ENCODE data around the gene FBLN1.
"Not testable (repeated sequence)": the region's sequence is repeated elsewhere in the genome, so short reads cannot be mapped to it uniquely, and the experiment has no call there.

The FBLN1 gene

DNA sequence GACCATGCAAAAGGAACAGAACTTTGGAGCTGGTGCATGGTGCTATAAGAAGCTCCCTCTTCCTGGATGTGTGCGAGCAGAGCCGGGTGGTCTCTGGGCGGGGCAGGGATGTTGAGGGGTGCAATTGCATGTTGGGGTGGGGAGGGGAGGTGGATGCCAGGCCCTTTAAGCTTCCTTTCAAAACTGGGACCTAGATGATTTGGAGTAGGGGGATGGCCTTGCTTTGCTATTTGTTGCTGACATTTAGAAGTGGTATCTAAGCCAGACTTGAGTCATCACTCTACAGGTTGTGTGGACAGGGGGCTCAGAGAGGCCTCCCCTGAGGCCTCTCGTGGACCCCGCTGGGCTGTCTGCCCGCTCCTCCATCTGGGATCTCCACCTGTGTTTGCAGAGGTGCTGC is 24.8 kb downstream of the FBLN1 start:
- no peak for DNase-seq (ENCODE audit: low read depth in 1 of 2, low spot score in 1 of 2)

DNA sequence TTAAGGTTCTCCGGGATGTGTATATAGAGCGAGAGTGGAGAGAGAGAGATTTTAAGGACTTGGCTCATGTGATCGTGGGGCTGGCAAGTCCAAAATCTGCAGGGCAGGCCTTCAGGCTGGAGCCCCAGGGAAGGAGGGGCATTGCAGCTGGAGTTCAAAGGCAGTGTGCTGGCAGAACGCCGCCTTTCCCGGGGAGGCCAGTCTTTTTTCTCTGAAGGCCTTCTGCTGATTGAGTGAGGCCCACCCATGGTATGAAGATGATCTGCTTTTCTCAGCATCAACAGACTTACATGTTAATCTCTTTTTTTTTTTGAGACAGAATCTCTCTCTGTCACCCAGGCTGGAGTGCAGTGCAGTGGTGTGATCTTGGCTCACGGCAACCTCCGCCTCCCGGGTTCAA is 25.4 kb downstream of the FBLN1 start:
- DNase-seq (ENCODE audit: low read depth in 1 of 2, low spot score in 1 of 2), result no peak

DNA sequence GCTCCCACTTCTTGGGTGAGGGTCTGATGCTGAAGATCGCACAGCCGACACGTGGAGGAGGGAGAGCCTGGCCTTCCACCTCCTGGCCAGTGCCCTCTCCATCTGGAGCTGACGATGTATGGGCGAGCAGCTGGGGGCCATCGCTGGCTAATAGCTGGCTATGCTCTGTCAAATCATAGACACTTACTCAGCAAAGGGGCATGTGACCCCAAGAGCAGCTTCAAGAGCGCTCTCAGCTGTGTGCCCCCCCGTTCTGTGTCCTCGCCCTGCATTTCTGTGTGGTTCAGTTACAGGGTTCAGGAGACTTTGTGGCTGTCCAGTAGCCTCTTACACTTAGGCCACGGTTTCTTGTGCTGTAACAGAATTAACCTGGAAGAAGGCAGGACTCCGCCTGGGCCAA is 26.4 kb downstream of the FBLN1 start:
- DNase-seq (ENCODE audit: low read depth in 1 of 2, low spot score in 1 of 2), result no peak

DNA sequence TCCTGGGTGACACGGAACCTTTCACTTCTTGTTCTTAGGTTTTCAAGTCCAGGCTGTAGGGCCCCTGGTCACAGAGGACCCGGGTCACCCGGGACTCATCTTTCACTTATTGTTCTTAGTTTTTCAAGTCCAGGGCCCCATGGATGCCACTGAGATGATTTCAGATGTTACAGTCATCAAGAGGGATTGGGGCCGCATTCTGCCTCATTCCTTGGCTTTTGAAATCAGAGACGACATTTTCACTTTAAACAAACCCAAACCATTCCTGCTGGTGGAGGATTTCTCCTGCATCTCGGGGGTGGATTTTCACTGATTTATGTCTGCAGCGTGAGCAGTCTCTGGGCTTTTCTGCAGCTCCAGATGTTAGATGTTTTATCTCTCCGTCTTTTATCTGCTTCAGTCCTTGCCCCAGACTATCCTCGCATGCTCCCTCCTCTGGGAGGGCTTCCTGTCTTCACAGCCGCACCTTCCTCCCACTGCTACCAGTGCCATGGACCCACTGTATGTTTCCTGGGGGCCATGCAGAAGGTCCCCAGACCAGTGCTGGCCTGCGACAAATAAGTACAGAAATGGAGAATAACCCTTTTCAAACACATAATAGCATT is 27.4 kb downstream of the FBLN1 start:
- DNase-seq (ENCODE audit: low read depth in 1 of 2, low spot score in 1 of 2), result no peak

DNA sequence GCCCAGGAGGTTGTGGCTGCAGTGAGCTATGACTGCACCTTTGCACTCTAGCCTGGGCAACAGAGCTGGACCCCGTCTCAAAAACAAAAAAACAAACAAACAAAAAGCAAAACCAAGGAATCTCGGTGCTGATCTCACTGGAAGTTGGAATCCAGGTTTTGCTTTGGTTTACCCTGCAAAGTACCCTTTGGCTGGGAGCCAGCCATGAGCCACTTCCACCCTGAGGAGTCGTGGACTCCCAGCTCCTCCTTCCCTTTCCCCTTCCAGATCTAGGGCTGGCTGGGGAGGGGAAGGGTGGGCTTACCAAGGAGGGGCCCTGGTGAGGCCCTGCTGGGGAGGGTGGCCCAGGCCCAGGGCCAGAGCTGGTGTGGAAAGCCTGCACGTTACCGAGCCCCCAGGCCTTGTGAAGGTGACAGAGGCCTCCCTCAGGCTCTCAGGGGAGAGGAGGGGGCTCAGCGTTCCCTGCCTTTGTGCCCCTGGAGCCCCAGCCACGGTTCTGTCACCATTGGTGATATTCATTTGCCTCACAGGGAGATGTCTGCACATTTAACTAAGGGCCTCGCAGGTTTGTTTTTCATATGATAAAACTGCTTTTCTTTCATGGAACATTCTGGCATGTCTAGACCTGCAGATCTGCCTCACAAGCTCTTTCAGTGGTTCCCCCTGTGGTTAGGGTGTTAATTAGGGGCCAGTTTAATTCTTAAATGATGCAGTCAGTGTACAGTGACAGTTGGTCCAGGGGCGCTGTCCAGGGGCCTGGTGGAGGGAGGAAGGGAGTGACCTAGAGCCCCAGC is 29.0 kb downstream of the FBLN1 start:
- no peak for DNase-seq (ENCODE audit: low read depth in 1 of 2, low spot score in 1 of 2)

DNA sequence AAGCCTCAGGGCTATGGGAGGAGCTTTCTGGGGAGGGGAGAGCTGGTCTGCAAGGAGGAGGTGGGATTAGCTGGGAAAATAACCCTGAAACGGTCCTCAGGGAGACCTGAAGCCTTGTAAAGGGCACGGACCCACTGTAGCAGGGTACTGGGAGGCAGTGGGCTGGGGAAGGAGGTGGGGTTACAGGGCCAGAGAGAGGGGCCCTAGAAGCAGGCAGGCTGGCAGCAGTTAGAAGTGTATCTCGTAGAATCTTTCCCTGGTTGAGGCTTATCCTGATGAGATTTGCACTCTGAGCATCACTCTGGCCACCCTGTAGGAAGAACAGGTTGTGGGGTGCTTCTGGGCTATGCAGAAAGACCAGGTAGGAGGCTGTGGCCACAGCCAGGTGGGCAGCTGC is 29.6 kb downstream of the FBLN1 start:
- DNase-seq (ENCODE audit: low read depth in 1 of 2, low spot score in 1 of 2), result no peak

DNA sequence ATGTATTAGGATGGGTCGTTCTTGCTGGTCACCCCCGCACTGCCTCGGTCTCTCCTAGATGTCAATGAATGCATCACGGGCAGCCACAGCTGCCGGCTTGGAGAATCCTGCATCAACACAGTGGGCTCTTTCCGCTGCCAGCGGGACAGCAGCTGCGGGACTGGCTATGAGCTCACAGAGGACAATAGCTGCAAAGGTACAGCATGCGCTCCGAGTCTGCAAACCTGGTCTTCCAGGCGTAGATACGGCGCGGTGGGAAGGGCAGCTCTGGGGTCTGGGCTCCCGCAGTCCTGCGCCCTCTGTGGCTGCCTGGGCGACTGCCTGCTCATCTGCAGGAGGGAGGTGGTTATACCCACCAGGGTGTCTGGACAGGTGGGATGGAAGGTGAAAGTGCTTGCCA is 31.0 kb downstream of the FBLN1 start:
- no peak for DNase-seq (ENCODE audit: low read depth in 1 of 2, low spot score in 1 of 2)

DNA sequence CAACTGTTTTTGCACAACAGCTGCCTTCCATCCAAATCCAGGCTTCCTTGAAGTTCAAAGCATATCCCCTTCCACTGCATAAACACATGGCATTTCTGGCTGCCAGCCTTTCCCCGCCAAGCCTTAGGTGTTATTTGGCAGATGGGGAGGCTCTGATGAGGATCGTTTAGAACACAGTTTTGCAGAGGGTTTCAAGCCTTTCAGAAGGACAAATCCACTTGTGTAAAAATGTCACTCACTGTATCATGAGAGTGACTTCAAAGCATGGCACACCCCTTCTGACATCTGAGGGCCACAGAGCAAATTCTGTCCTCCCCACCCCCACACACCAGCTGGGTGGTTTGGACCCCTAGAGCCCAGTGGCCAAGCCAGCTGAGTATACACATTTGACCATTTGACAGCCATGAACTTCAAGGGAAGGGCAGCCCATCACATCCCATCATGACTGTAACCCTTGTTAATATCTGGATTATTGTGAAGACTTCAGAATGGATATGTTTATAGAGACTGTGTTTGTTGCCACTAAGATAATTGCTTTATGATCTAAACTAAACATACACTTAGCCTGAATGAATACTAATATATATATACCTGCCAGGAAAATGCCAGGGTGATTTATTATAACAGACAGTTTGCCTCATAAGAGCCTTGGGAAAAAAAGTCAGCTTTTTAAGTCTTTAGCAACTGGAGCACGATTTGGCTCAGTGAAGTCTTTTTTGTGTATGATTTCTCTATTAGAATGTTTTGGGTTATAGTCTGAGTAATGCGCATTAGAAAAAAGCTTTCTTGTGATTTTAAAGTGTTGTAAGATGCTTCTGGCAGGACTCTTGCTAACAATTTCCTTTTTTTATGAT is 31.9 kb downstream of the FBLN1 start:
- no peak for DNase-seq (ENCODE audit: low read depth in 1 of 2, low spot score in 1 of 2)

DNA sequence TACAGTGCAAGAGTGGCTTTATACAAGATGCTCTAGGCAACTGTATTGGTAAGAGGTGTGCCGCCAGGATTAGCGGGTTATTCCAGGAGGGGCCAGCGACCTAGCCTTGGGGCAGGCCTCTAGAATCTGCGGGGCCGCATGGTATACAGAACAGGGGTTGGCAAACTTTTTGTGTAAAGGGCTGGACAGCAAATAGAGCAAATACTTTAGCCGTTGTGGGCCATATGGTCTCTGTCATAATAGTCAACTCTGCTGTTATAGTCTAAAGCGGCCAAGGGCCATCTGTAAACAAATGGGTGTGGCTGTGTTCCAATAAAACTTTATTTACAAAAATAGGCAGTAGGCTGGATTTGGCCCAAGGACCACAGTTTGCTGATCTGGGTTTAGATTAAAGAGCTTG is 32.6 kb downstream of the FBLN1 start:
- no peak for DNase-seq (ENCODE audit: low read depth in 1 of 2, low spot score in 1 of 2)

DNA sequence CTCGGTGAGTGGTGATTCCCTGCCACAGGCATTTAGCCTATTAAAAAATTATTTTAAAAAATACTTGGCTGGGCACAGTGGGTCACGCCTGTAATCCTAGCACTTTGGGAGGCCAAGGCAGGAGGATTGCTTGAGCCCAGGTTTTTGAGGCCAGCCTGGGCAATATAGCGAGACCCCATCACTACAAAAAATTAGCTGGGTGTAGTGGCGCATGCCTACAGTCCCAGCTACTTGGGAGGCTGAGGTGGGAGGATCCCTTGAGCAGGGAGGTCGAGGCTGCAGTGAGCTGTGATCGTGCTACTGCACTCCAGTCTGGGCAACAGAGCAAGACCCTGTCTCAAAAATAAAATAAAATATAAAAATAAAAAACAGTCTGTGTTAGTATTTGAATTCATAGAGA is 33.2 kb downstream of the FBLN1 start:
- DNase-seq (ENCODE audit: low read depth in 1 of 2, low spot score in 1 of 2), result not testable (repeated sequence)

DNA sequence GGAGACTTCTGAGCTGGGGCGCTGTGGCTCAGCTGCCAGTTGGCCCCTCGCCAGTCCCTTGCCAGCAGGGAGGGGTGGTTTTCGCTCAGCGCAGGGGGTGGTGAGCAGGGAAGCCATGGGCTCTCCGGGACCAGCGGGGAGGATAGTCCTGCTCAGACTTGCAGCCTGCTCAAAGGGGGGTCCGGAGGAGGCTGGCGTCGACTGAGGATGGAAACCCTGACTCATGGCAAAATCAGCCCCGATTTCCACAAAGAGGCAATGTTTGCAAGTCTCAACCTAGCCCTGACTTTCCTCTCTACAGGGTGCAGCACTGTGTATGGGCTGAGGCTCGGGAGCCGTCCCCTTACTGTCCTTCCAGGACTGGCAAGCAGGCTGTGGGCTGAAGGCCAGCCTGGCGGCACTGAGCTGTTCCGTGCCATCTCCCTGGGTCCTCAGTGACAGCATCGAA is 35.1 kb downstream of the FBLN1 start:
- no peak for DNase-seq (ENCODE audit: low read depth in 1 of 2, low spot score in 1 of 2)

DNA sequence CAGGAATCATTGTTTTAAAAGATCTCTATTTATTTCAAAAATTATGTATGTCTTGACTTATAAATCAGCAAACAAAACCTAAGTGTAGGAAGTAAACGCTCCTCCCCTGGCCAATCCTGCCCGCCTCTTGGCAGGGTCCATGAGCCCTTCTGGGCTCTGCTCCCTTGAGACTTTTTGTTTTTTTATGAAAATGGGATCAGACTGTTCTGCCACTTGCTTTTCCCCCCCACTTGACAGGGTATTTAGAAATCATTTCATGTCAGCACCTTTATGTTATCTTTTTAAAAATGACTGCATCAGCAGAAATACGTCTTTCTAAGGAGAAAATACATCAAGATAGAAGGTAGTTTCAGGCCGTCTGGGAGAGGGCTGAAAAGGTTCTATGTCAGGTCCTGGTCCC is 35.6 kb downstream of the FBLN1 start:
- no peak for DNase-seq (ENCODE audit: low read depth in 1 of 2, low spot score in 1 of 2)

DNA sequence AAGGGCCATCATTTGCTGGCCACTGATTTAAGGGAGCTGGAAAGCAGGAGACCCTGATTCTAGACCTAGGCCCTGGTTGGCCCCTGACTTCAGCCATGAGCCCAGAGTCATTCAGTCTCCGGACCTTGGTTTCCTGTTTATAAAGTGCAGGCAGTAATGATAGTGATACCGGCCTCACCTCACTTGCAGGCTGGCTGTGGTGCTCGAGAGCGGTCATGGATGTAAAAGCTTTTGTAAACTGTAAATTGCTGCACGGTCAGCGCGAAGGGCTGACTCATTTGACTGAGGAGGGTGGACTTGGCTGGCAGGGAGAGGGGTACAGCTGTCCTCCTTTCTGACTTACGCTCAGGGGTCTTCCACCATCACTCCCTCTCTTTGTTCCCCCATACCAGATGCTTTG is 37.4 kb downstream of the FBLN1 start:
- no peak for DNase-seq (ENCODE audit: low read depth in 1 of 2, low spot score in 1 of 2)

DNA sequence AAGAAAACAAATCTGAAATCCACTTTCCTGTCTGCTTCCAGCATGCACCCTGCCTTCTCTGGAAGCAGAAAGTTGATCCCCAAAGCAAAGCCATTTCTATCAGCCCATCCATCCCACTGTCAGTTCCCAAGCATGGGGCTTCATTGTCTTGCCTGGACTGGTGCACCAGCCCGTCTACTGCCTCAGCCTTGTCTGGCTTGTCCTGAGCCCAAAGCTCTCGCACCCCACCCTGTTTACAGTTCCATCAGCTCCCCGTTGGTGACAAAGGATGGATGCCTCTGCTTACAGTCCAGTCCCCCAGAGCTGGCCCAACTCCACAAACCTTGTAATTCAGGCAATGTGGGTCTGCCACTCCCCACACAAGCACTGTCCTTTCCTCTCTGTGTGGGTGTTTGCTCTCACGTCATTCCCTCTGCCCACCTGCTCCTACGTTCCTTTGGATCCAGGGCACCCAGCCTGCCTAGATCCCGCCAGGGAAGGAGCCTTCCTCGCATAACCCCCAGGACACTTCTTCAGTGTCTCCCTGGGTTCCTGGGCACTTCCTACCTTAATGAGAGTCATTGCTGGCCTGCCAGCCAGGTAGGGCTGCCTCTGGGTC is 38.8 kb downstream of the FBLN1 start:
- DNase-seq (ENCODE audit: low read depth in 1 of 2, low spot score in 1 of 2), result no peak

DNA sequence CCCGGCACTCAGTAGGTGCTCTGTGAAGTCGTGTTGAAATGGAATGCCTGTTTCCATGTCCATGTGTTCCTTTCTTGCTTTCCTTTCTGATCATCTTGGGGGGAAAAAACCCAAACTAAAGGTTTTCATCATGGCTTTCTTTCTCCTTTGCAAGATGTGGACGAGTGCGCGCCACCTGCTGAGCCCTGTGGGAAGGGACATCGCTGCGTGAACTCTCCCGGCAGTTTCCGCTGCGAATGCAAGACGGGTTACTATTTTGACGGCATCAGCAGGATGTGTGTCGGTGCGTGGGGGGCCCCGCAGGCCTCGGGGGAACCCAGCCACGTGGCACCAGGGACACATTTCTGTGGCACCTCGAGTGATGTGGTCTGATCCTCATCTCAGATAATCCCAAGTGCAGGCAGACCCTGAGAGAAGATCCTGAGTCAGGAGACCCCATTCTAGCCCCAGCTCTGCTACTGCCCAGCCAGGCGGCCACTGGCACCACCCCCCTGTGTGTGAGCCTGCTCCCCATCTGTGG is 39.4 kb downstream of the FBLN1 start:
- no peak for DNase-seq (ENCODE audit: low read depth in 1 of 2, low spot score in 1 of 2)

DNA sequence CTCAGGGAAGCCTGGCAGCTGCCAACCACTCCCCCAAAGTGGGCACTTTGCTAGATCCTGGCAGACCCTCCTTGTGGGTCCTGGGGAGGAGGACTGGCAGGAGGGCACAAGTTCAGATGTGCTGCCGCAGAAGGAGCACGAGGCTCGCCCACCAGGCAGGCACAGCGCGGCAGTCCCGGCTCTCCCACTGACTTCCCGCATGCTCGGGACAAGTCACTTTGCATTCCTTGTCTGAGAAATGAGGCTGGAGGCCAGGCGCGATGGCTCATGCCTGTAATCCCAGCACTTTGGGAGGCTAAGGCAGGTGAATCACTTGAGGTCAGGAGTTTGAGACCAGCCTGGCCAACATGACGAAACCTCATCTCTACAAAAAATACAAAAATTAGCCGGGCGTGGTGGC is 40.1 kb downstream of the FBLN1 start:
- not testable (repeated sequence) for DNase-seq (ENCODE audit: low read depth in 1 of 2, low spot score in 1 of 2)

DNA sequence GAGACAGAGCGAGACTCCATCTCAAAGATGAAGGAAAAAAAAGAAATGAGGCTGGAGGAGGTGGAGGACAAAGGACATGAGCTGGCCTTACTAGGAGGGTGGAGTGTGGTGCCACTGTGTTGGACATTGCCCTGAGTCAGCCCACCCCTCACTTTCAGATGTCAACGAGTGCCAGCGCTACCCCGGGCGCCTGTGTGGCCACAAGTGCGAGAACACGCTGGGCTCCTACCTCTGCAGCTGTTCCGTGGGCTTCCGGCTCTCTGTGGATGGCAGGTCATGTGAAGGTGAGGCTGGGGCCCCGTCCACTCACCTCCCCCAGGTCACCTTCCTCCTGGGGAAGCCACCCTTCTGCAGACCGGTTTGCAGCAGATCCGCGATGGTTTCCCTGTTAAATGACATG is 40.6 kb downstream of the FBLN1 start:
- DNase-seq (ENCODE audit: low read depth in 1 of 2, low spot score in 1 of 2), result no peak

DNA sequence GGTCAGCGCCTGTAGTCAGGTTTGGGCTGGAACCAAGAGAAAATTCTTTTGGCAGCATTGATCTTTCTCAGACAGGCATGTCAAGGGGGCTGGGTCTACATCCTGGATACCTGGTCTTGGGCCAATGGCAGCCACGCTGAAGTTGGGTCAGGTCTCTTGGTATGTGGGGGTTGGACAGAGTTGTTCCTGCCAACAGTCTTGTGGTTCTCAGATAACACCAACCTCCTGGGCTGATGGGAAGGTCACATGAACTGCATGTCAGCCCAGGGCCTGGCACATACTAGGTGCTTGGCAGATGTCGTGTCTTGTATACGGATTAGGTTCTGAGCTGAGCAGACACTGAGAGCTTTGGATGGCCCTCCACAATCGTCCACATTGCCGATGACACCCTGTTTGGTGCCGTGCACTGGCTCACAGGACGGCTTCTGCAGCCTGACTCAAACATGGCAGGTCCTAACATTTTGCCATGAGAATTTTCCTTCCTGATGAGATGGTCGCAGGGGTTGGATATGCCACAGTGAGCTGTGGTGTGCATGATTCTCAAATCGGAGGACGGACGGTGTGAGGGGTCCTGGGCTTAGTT is 42.0 kb downstream of the FBLN1 start:
- DNase-seq (ENCODE audit: low read depth in 1 of 2, low spot score in 1 of 2), result no peak

DNA sequence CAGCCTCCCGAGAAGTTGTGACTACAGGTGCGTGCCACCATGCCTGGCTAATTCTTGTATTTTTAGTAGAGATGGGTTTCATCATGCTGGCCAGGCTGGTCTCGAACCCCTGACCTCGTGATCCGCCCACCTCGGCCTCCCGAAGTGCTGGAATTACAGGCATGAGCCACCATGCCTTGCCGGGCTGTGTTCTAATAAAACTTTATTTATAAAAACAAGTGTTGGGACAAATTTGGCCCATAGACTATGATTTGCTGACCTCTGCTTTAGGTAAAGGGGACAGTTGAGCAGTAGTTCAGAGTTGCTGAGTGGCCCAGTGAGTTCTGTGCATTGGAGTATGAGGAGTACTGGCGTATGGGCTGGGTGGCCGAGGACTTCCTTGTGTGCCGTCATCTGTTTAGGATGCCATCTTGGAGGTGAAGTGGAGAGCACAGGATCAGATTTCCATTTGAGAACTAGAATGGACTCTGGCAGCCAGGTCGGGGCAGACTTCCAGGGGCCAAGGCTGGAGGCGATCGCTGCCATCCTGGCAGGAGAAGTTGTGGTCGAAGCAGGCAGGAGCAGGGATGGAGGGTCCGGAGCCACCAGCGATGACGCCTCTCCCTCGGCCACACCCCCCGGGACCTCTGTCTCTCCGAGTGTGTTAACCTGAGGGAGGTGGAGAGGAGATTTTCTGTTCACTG is 43.8 kb downstream of the FBLN1 start:
- DNase-seq (ENCODE audit: low read depth in 1 of 2, low spot score in 1 of 2), result no peak

DNA sequence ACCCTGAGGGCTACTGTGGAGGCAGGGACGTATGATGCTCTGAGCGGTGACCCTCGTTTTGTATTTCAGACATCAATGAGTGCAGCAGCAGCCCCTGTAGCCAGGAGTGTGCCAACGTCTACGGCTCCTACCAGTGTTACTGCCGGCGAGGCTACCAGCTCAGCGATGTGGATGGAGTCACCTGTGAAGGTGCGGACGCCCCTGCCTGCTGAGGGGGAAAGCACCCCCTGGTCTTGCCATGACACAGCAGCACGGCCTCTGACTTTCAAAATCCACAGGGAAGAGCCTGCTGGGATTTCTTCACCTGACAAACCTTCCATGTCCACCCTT is 44.3 kb downstream of the FBLN1 start:
- DNase-seq (ENCODE audit: low read depth in 1 of 2, low spot score in 1 of 2), result no peak

DNA sequence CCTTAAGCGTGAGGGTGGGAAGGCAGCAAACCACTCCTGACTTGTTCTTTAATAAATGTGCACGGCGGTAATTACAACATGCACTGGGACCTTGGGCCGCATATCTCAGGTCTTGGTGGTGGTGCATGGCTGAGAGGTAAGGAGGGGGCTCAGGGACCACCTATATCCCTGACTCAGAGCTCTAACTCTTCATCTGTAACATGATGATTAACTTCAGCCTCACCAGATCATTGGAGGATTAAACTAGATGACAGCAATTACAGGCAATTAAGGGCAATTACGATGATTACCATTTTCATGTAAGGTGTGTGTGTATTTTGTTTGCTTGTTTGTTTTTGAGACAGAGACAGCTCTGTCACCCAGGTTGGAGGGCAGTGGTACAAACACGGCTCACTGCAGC is 45.0 kb downstream of the FBLN1 start:
- no peak for DNase-seq (ENCODE audit: low read depth in 1 of 2, low spot score in 1 of 2)
